HG03442 (cell line): ENCODE results near the gene TMEM59L.
"Not testable (repeated sequence)": the region's sequence is repeated elsewhere in the genome, so short reads cannot be mapped to it uniquely, and the experiment has no call there.

ENCODE experiments used
- ATAC-seq: cut with Tn5 transposase; IDR thresholded peaks from one replicate; pipeline ENCODE4 v1.9.1; 2021; ENCODE audit warnings: mild to moderate bottlenecking, moderate library complexity; ENCODE audit not compliant: unreplicated experiment

The TMEM59L gene

DNA sequence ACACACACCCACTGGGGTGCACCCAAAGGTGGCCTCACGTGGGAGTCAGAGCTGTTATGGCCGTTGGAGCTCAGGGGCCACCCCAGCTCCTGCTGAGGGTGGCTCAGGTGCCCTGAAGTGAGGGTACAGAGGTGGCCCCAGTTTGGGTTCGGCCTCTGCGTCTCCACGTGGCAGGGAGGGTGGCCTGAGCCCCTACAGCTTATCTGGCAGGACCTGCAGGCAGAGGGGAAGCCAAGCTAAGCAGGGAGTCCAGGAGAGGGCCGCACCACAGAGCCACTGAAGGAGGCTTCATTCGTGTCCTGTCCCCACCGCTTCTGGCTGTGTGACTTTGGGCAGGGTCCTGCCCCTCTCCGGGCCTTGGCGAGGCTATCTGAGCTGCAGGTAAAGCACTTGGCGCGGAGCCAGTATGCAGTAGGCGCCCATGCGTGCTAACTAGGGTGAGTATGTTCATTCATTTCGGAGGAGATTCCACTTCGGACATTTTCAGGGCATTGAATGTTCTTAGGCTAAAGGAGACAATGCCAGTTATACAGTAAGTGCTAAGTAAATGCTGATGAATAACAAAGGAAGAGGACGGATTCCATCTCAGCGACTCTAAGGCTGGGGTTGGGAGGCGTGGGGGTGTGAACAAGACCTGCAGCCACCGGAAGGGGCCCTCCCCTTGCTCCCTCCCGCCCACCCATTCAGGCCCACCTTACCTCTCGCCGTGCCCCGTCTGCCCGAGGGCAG, 19.1 kb upstream of the TMEM59L start:
- no peak for ATAC-seq

GRCh38 chr19:18594096-18594823, 18.4 kb upstream of the TMEM59L start:
- ATAC-seq, result peak; percentile 51

GRCh38 chr19:18594824-18595373, 17.8 kb upstream of the TMEM59L start:
- no peak for ATAC-seq

DNA sequence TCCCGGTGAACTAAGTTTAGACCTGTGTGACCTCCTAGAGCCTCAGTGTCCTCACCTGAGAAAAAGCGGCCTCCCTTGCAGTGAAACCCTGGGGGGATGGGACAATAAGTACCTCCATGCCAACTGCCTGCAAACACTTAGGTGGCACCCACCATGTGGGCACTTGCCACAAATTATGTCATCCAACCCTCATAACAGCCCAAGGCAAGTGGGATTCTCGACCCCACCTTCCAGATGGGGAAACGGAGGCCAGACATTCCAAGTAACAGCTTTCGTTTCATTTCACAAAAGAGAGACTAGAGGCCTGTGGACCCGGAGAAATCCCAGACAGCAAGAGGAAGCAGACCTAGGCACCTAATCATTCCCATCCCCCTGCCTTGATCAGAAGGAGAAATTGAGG, 17.2 kb upstream of the TMEM59L start:
- ATAC-seq, result no peak

DNA sequence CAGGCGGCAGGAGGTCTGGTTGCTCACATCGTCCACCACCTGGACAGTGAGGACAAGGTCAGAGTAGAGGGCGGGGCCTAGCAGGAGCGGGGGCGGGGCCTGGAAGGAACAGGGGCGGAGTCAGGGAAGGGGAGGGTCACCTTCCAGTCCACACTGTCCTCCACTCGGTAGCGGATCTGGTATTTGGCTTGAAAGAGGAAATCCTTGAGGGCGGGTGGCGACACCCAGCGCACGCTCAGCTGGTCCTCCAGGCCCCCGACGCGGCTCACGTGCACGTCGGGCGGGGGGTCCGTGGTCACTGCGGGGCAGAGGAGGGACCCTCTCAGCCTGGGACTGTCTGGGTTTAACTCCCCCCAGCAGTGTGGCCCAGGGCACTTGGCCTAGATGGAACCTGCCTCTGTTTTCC, 15.9 kb upstream of the TMEM59L start:
- ATAC-seq, result no peak

- no peak for ATAC-seq
These were observed 14.6 kb upstream of the TMEM59L start for GRCh38 chr19:18597809-18598660.

DNA sequence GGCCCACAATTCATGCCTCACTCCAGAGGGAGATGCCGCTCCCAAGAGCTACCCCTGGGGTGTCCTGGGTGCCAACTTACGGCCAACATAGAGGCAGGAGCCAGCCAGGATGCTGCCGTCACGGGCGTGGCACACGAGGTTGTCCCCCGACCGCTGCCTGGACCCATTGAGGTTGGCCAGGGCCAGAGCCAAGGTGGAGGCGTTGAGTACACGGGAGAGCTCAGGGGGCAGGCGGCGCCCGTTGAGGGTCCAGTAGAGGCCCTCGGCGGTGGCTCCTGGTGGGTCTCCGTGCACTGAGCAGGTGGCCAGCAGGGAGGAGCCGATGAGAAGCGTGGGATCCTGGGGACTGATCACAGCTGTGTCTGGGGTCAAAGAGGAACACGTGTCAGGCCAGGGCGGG, 13.2 kb upstream of the TMEM59L start:
- ATAC-seq, result no peak

- ATAC-seq, result not testable (repeated sequence)
These were observed 11.8 kb upstream of the TMEM59L start for GRCh38 chr19:18600692-18601397.

GRCh38 chr19:18601875-18602274, 10.8 kb upstream of the TMEM59L start:
- no peak for ATAC-seq

- ATAC-seq, result no peak
These were observed 9.3 kb upstream of the TMEM59L start for GRCh38 chr19:18603255-18603957.

DNA sequence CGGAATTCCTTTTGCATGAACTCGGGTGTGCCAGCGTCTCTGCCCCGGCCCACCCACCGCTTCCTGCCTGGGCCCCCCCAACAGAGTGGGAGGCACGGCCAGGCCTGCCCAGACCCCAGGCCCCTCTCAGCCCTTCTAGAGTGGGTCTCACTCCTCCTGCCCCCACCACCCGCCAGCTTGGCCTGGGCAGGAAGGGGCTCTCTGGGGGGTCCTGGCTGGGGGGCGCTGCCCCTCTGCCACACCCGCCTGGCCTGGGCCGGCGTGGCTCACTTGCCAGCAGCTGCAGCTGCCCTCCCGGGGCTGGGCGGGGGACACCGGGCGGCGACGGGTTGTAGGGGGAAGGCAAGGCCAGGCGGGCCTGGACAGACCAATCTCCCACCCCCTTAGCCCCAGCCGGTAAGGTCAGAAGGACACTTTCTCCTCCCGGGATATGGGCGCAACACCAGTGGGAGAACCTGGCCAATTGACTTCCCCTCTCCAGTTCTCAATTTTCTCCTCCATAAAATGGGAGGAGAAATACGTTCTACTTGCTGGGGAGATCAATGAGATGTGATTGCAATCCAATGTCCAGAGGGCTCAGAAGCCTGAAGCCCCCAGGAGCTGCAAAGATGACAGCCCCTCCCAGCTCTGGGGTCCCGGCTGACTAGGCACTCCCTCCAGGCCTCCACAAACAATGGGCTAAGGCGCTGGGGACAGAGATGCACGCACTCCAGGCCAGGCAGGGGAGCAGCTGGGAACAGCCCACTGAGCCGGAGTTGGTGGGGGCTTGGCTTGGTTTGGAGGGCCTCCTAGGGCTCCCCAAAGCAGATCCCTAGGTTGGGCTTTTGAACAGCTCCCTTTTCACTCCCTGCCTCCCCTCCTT, 8.5 kb upstream of the TMEM59L start:
- ATAC-seq, result no peak

GRCh38 chr19:18604820-18605159, 7.9 kb upstream of the TMEM59L start:
- no peak for ATAC-seq

- no peak for ATAC-seq
These were observed 7.5 kb upstream of the TMEM59L start for GRCh38 chr19:18605196-18605545.

GRCh38 chr19:18605546-18606280, 7.0 kb upstream of the TMEM59L start:
- ATAC-seq, result no peak

GRCh38 chr19:18606281-18607225, 6.1 kb upstream of the TMEM59L start, which contains the start of gene CRLF1:
TSS of gene CRLF1 (minus strand) at chr19:18606799. CDS start at chr19:18606656, 143 bp downstream.
- no peak for ATAC-seq

- ATAC-seq, result no peak
These were observed 5.2 kb upstream of the TMEM59L start for GRCh38 chr19:18607226-18608101.
